Thyroid gland (tissue), 4 donors: Measurements from ENCODE around the gene MAP3K8.
"Not testable (repeated sequence)": the region's sequence is repeated elsewhere in the genome, so short reads cannot be mapped to it uniquely, and the experiment has no call there.

ENCODE experiments used
- CTCF ChIP-seq, 6 experiments: fragments of 200-600 bp in 3 of 6; fragments of 450-650 bp in 3 of 6; sonication (generic) in 3 of 6; IDR thresholded peaks; one replicate each; pipeline ENCODE4 v1.5.1; 2016 to 2019; ENCODE audit warnings: antibody characterized with exemption in 6 of 6, mild to moderate bottlenecking in 2 of 6, inconsistent platforms in 1 of 6, moderate library complexity in 1 of 6
- POLR2A ChIP-seq, 2 donors: fragments of 450-650 bp; IDR thresholded peaks; one replicate each; pipeline ENCODE4 v1.6.1; 2017; ENCODE audit warnings: antibody characterized with exemption in 2 of 2, mild to moderate bottlenecking in 2 of 2, moderate library complexity in 1 of 2

GRCh38 chr10:30475515-30475914 lies 41.5 kb downstream of the MAP3K8 start:
- TF ChIP-seq POLR2A, CTCF (IDR thresholded peaks at IDR 0.05): not testable (repeated sequence)
